OCI-LY1 (cell line): ENCODE data around the gene BCR.
"Not testable (repeated sequence)": the region's sequence is repeated elsewhere in the genome, so short reads cannot be mapped to it uniquely, and the experiment has no call there.

Source experiments
- CTCF ChIP-seq: fragments of 200-600 bp; sonication (generic), shearing (Covaris generic); IDR thresholded peaks from 2 replicates; pipeline ENCODE4 v1.5.1; 2017; ENCODE audit warnings: mild to moderate bottlenecking, antibody characterized with exemption, low read length, moderate library complexity, mixed read lengths
- EZH2 ChIP-seq: fragments of 200-600 bp; sonication (generic), shearing (Covaris generic); IDR thresholded peaks from 2 replicates; pipeline ENCODE4 v1.8.0; 2017; ENCODE audit warnings: borderline replicate concordance, mixed run types, mild to moderate bottlenecking, antibody characterized with exemption, low read length, moderate library complexity, mixed read lengths

DNA sequence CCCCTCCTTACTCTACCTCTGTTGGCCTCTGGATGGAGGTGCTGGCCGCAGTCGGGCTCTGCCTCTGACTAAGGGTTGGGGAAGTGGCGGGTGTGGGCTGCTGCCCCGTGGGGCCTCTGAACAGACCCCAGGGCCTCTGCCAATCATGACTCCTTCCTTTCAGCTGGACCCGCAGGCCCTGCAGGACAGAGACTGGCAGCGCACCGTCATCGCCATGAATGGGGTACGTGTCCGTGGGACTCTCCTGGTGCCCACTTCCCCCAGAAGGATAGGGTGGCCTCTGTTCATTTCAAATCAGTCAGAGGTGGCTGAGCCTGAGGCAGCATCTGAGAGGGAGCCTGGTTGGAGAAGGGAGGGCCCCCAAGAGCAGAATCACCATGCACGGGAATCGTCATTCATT is 129.0 kb downstream of the BCR start:
- TF ChIP-seq CTCF, EZH2: not testable (repeated sequence)
